NK-92 treated with Interleukin-12 subunit alpha and Interleukin-12 subunit beta, amount 100 ng/mL, for 24 hours (cell line): ENCODE results near the gene THSD4.
"Not testable (repeated sequence)": the region's sequence is repeated elsewhere in the genome, so short reads cannot be mapped to it uniquely, and the experiment has no call there.

Experiments used
- DNase-seq: peaks from one replicate; lab custom pipeline; 2025; lab: John Stamatoyannopoulos, UW

THSD4 gene

DNA sequence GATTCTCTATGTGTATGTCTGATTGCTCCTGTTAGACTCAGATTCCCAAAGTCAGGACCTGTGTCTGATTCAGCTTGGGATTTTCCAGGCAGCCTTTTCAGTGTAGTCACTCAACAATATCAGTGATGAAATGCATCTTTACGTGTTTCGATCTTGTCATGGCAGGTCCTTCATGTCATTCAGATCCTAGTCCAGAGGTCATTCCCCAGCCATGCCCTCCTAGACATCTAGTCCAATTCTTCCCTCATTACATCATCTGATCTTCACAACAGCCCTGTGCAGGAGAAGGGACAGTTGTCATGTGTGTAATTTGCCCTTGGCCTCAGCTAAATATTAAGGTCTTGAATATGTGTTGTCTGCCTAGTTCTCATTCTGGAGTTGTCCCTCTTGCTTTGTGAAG, 541.9 kb downstream of the THSD4 start:
- DNase-seq, result no peak

GRCh38 chr15:71658036-71658435, 542.8 kb downstream of the THSD4 start:
- no peak for DNase-seq

GRCh38 chr15:71658827-71659729, 543.8 kb downstream of the THSD4 start:
- no peak for DNase-seq

DNA sequence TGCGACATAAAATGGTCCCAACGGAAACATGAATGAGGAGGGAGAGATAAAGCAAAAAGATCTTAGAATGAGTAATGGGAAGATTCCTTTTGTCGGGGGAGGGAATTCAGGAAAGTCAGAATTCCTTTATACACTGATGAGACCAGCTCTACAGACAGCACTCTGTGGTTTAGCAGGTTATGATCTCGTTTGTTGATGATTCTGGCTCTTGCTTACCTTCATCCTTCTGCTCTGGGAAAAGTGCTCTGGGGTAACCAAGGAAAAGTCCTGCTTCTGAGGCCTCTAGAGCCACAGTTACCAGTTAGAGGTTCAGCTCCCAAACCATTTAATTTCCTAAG, 544.4 kb downstream of the THSD4 start:
- DNase-seq, result no peak

DNA sequence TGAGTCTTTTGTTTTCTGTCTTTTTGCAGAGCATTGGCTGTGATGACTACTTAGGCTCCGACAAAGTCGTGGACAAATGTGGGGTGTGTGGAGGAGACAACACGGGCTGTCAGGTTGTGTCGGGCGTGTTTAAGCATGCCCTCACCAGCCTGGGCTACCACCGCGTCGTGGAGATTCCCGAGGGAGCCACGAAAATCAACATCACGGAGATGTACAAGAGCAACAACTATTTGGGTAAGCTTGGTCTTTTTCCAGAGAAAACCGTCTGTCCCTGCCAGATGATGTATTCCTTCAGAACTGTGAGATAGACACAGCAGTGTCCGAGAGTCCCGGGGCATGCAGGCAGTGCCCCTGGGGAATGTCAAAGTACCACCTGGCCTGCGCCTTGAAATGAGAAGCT, 545.2 kb downstream of the THSD4 start:
- DNase-seq, result no peak

GRCh38 chr15:71662306-71662705, 547.0 kb downstream of the THSD4 start:
- no peak for DNase-seq

GRCh38 chr15:71664622-71665021, 549.4 kb downstream of the THSD4 start:
- no peak for DNase-seq

DNA sequence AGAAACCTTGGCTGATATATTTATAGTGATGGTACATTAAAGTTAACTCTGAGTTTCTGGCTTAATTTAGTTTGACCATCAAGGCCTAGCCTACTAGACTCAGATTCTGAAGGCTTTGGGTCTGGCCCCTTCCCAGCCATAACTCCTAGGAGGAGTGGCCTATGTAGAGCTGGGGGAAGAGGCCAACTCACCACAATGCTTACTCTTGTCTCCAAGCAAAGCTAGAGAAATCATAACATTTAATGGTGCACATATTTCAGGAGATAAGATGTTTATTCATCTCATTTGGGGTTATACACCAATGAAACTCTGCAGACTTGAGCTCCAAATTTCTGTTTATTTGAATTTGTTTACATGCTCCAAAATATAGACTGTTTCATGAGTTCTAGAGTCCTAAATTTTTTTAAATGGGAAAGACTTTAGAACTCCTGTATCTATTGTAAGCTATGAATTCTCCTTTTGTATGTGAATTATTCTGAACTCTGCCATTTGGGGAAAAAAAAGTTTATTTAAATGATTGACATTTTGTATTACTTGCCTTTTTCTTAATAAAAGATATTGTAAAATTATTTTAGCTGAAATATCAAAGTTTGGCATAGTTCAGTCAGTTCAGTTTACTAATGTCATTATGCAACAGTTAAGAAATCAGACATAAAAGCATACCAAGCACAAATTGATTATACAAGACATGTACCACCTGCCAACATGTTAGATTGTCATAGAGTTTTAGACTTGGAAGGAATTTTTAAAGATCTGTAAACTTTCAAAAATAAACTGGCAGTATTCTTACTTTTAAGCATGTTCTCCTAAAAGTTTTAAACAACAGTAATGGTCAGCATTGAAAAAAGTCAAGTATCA, 551.7 kb downstream of the THSD4 start:
- DNase-seq, result no peak

GRCh38 chr15:71669688-71670087, 554.4 kb downstream of the THSD4 start:
- no peak for DNase-seq

DNA sequence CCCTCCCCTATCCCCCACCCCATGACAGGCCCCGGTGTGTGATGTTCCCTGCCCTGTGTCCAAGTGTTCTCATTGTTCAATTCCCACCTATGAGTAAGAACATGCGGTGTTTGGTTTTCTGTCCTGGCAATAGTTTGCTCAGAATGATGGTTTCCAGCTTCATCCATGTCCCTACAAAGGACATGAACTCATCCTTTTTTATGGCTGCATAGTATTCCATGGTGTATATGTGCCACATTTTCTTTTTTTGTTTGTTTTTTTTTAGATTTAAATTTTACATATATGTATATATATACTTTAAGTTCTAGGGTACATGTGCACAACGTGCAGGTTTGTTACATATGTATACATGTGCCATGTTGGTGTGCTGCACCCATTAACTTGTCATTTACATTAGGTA, 555.0 kb downstream of the THSD4 start:
- DNase-seq, result not testable (repeated sequence)

- DNase-seq, result no peak
Measured at GRCh38 chr15:71674354-71674753, 559.1 kb downstream of the THSD4 start.

DNA sequence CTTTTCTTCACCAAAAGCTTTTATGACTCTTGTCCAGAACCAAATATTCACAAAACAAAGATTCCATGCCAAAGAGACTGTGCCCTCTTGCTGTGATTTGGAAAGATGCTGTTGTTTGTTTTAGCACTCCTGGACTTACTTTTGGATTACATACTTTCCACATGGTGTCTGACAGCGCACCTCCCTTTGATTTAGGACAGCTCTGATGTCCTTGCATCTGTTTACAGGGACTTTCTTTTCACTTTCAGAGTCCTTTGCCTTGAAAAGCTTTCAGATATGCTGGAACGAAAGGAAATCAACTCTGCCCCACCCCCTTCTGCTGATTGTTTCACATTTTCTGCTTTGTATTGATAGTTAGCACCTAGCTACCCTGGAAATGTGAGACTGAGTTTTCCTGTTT, 562.1 kb downstream of the THSD4 start:
- DNase-seq, result no peak

DNA sequence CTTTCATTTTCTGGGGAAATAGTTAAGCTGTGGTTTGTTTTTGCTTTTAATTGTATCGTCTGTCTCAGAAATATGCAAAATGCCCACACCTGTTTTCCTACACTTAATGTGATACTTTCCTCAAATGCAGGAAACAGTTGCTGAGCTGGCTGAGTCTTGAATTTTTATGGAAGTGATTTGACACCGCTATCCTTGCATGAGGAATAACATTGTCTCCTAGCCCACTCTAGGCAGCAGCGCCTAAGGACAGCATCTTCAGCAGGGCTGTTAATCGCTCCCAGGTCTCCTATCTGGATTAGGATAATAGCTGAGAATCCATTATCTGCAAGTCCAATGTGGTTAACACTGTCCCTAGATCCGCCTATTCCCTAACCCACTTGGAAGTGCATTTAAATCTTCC, 562.5 kb downstream of the THSD4 start:
- no peak for DNase-seq

GRCh38 chr15:71678191-71678590, 562.9 kb downstream of the THSD4 start:
- DNase-seq, result no peak

DNA sequence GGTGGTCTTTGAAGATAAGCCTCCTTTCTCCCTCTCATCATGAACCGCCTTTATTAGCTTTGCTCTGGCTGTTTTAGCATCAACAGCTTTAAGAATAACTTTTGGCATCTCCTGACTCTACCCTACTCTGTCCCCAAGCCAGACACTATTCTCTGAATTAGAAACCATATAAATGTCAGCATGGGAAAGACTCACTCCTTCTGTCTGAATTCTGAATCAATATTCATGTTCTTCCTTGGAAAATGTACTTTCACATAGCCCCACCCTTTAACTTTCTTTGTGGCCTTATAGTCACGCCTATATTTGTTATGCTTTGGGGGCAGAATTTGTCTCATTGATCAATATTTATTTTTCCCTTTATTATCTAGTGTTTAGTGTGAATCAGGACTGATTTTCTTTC, 563.3 kb downstream of the THSD4 start:
- DNase-seq, result no peak

GRCh38 chr15:71679223-71679792, 564.0 kb downstream of the THSD4 start:
- no peak for DNase-seq

DNA sequence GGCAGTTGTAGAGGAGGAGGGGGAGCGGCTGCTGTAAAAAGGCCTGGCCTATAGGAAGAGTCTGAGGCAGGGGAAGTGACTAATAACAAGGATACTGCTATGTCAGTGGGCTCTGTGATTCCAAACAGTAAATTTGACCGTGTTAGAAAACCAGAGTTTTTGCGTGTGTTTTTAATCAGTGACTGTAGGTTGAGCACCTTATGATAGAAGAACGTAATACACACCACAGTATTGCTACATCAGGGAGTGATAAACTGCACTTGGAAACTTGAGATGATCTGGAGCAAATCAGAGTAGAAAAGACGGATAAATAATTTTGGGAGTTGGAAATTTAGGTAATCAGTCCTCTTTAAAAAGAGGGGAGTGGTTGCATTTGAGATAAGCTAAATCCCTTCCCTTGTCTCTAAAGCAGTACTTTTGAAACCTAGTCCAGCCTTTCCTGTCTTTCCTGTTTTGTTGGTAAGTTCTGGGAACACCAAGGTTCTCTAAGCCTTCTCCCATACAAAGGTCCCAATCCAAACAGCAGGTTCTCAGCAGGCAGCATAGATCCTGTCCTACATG, 564.6 kb downstream of the THSD4 start:
- DNase-seq, result no peak

DNA sequence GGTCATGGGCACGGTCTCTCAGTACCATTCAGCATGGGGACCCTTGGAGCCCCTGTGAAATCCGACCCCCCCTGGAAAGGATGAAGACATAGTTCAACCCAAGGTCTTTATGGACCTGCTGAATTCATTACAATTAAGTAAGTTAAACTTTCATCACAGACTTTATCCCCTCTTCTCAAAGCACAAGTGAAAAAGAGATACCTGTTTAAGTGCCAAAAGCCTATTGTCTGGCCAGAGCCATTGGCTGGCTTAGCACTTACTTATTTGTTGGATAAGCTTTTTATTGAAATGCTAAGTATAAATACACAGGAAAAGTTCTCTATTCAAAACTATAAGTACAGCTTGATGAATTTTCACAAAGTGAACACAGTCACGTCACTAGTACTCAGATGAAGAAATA, 566.7 kb downstream of the THSD4 start:
- no peak for DNase-seq

- no peak for DNase-seq
Measured at GRCh38 chr15:71683411-71684274, 568.4 kb downstream of the THSD4 start.

DNA sequence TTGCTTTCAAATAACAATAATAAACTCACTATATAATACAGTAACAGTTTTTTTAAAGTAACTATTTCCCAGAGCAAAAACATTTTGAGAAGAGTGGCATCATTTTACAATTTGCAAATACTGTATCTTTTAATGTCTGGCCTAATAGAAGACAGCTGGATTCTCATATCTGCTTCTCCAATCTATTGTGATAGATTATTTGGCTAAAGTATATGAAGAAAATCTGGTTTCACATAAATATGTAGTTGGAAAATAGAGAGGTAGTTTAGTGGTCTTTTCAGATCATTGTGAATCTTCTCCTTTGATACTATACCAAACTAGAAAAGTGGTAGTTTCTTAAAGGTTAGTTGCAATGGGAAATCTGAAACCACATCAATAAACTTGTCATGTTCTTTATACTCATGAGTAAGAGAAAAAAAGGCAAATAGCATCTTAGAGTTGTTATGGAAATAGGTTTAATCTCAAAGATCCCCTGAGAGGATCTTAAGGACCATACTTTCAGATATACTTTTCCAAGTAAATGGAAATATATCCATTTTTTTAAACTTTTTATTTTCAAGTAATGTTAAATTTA, 570.2 kb downstream of the THSD4 start:
- no peak for DNase-seq
